ENCODE results near the gene ZDHHC14.
"Not testable (repeated sequence)": the region's sequence is repeated elsewhere in the genome, so short reads cannot be mapped to it uniquely, and the experiment has no call there.

Gene ZDHHC14

DNA sequence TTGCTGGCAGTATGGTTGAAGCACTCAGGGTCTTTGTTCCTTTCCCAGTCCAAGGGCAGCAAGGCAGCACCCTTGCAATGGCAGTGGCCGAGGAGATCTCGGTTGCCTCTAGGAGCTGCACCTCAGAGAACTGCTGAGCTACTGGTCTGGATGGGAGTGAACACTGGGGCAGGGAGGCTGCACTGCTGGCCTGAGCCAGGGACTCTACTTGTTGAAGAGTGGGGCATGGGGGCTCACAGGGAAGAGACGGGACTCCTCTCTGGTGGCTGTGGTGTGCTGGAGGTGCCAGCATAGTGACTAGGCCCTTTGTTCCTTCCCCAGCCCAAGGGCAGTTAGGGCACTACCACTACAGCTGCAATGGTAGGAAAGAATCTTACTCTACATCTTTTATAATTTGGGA is 203.0 kb downstream of the ZDHHC14 start:
- no peak for DNase-seq

DNA sequence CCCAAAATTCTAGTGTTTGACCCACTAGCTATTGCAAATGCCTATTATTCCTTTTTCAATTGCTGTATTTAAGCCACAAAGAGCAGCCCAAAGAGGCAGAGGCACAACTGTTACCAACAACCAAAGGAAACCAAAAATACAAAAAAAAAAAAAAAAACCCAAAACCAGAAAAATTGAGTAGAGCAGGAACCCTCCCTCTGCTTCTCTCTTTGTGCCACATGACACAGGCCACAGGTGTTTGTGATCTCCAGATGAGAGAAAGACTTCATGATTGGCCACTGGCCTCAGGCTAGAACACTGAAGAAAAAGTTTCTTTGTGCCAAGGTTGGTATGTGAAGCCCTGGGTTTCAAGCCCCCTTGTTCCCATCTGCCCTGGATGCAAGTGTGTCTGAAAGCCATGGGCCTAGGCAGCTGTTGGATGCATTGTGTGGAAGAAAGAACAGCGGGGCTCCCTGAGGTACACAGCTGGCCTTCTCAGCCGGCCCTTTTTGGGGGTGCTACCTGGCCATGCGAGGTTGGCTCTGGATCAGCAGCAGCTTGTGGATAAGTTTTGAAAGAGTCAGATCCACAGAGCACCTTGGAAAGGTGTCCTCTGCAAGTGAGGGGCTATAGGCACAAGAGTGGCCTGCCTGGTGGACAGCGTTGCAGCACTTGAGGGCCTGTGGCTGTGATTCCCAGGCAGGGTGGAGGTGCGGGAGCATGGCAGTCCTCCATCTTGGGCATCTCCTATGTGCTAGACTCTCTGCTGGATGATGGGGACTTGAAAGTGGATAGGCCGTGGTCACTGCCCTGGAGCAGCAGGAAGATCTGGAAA is 204.5 kb downstream of the ZDHHC14 start:
- DNase-seq: no peak

DNA sequence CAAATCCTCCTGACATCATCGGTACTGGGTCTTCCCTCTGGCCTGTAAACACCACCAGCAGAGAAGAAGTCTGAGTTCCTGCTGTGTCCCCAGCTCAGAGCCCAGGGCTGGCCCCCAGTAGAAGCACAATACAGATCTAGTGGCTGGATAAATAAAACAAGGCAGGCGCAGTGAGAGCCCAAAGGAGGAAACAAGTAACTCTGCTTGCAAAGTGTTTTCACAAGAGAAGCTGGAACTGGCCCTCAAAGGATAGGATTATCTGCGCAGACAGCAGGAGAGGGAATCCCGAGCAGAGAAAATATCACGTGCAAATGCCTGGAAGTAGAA is 205.1 kb downstream of the ZDHHC14 start:
- no peak for DNase-seq

DNA sequence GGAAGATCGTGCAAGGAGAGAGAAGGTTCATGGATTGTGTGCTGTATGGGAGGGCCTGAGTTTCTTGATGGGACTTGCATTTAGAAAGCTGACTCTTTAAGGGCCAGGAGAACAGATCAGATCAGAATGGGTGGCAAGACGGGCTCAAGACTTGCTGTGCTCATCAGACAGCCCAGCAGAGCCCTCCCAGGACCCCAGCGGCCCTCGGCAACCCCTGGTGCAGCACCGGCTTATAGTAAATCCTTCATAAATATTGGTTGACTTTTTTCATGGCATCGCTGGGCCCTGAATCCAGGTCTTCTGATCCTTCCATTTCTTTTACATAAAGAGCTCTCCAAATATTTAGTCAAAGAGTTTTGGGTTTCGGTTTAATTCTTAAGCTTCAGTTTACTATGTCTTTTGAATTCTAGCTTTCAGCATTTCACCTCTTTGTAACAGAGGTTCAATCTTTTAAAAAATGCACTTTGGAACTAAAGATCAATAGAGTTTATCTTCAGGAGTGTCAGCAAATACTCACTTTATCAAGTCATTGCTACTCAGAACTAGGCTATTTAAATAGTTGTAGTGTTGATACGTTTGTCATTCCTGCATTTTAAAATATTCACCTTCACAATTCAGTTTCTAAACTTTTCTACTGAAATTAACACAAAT is 205.6 kb downstream of the ZDHHC14 start:
- DNase-seq: no peak

DNA sequence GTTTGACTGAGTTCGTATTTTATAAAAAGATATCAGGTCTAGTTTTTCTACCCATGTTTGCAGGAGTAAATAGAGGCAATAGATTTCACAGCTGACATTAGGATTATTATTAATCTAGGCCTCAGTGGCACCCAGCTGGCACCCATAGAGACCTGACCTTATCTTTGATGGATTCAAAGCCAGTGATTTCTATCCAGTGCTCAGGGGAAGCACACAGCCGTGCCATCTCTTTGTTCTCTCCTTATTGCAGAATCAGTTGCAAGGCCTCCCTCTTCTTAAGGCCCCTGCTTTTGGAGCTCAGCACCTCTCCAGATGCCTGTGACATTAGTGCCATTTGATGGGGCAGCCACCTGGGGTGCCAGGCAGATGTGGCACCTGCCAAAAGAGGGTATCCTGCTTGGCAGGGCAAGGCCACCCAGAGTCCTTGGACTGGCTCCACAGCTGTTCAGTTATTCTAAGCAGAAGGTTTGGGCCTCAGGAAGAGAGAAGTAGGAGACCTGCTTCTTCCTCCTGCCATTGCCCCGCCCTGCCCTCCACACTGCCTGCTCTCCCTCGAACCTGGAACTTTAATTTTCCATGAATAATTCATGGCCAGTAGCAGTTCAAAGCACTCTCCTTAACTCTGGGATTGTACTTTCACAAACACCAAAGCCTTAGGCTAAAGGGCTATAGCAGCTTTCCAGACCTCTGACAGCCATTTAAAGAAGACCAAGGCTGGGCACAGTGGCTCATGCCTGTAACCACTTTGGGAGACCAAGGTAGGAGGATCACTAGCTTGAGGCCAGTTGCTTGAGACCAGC is 206.3 kb downstream of the ZDHHC14 start:
- no peak for DNase-seq

DNA sequence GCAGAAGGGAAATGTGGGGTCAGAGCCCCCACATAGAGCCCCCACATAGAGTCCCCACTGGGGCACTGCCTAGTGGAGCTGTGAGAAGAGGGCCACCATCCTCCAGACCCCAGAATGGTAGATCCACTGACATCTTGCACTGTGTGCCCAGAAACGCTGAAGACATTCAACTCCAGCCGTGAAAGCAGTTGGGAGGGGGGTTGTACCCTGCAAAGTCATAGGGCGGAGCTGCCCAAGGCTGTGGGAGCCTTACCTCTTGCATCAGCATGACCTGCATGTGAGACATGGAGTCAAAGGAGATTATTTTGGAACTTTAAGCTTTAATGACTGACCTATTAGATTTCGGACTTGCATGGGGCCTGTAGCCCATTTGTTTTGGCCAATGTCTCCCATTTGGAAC is 209.7 kb downstream of the ZDHHC14 start:
- not testable (repeated sequence) for DNase-seq

DNA sequence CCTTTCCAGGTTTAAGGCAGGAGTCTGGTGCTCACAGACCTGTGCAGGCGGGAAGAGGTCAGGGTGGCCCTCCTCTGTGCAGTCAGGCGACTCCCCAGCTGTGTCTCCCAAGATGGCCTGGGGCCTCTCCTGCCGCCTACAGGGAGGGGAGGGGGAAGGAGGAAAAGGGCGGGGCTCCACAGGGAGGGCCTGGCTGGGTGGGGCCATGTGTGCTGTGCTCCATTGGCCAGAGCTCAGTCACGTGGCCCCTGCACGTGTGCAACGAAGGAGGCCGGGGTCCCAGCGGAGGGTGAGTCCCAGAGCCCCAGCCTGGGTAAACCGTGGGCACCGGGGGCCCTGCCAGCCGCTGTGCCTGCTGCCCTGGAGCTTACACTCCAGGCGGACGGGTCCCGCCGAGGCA is 211.6 kb downstream of the ZDHHC14 start:
- no peak for DNase-seq

DNA sequence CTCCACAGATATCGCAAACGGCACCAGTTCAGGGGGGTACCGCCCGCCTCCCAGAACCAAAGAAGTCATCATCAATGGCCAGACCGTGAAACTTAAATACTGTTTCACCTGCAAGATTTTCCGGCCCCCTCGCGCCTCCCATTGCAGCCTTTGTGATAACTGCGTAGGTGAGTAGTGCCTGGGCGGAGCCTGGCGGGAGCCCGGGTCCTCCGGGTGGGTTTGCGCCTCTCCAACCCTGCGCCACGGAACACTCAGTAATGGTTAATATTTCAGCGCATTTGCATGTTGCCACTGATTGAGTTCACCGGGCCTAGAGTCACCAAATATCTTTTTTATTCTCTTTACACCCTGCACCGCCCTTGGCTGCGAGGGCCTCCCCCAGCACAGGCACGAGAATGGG is 212.0 kb downstream of the ZDHHC14 start:
- no peak for DNase-seq

DNA sequence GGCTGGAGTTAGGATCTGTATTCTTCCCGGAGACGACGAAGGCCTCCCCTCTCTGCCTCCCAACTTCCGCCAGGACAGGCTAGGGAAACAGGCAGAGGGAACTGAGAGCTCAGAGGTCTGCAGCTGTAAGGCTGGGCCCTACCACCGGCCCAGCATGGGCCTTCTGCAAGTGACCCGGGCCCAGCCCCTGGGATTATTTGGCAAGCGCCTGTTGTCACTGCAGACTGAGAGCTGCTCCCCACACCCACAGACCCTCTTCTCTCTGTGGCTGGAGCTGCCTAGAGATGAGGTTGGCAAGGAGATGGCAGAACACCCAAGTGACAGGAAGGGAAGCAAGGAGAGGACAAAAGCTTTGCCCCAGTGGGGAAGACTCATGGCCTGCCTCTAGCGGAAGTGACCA is 212.6 kb downstream of the ZDHHC14 start:
- no peak for DNase-seq

DNA sequence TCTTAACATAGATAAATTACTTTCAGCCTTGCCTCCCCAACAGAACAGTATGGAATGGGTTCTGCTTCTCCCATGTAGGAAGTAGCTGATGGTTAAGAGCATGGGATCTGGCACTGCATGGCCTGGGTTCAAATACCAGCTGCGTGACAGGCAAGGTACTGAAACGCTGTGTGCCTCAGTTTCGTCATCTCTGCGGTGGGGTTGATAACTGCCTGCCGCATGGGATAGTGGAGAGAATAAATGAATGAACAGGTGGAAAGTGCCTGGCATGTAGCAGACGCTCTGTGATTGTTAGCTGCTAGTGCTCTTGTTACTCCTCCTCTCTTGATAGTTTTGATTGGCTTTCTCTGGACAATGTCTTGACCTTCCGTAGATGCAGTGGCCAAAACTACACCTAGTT is 213.3 kb downstream of the ZDHHC14 start:
- DNase-seq: no peak

DNA sequence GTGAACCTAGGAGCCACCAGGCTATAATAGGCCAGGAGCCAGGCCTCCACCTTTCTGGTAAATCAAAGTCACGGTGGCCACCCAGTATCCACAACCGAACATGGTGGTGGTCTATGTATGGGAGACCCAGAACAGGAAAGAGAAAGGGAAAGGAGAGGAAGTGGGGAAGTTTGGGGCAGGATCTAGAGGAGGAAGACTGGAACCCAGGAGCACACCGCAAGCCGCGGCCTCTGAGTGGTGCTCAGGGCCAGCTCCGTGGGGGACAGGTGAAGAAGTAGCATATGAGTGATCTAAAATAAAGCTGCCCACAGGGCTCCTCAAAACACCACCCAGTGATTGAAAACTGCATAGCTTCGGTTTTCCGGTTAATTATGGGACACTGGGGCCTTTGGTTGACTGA is 214.8 kb downstream of the ZDHHC14 start:
- no peak for DNase-seq

DNA sequence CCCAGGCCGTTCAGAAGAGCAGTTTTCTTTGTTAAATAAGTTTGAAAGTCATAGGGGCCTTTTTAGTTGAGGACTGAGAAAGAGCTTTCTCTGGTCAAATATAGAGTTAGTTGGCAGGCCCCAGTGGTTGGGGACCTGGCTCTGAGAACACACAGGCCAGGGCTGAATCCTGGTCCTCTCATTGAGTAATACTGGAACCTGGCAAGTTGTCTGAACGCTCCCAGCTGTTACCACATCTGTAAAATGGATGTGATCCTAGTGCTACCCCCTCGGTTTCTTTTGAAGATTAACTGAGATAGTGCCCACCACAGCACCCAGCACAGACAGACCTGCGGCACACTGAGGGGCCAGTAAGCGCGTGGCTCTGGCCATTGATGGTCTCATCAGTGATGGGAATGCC is 215.5 kb downstream of the ZDHHC14 start:
- no peak for DNase-seq

DNA sequence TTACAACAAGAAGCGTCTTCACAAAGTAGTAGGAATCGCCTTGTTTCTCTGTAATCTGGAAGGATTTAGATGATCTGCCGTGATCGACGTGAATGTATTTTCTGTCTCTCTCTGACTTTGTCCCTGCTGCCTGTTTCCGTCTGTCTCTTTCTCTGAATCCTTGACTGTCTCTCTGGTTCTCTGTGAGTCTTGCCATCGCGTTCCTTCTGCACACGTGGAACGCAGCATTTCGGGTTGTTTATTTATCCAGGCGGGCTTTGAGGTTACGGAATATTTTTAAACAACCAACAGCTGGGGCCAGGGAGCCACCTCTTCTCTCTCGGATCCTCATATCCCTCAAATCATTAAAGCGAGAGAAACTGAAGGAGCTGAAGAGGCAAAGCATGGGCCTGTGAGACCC is 215.9 kb downstream of the ZDHHC14 start:
- no peak for DNase-seq

DNA sequence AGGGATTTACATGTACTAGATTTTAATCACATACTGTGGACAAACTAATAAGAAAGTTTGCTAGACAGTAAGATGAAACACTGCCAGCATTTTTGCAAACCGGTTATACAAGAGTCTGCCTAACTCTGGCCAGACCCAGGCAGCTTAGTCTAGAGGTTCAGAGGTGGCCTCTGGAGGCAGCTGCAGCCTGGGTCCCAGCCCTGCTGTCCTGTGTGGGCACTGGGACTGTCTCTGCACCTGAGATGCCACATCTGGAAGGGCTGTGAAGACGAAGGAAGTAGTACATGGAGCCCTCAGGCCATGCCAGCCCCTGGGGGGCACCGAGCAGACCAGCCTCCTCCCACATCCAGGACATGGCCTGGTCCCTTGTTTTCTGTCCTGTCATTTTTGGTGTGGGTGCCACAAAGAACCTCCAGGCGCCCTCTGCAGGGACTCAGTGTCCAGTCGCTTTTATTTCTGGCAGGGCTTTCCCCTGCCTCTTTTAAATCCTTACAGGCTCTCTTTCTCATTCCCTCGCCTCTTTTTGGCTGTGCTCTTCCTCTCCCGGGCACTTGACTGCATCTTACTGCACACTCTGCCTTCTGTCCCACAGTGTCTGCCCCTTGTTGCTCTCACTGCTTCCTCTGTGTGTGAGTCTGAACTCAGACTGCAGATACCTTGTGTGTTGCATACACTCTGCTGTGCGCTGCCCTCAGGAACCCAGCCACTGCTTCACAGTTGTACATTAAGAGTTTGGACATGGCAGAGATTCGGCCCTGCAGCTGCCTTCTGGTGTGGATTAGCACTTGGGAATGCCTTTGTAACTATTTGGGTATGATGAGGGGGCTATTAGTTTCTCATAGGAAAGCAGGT is 216.7 kb downstream of the ZDHHC14 start:
- no peak for DNase-seq

DNA sequence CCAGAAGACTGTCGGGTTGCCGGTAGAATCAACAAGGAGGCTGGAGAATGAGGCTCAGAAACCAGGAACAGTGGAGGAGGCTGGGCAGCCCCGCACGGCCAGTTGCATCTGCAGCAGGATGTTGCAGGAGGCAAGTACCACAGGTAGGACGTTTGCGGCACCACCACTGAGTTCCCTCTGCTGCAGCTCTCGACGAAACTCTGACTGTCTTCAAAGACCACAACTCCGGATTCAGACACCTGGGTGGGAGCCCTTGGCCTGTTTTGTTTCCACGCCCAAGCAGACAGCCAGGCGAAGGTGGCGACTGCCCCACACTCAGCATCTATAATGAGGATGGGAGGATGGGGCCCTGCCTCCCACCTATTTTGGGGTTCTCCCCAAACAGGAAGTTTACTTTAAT is 218.2 kb downstream of the ZDHHC14 start:
- DNase-seq: no peak

DNA sequence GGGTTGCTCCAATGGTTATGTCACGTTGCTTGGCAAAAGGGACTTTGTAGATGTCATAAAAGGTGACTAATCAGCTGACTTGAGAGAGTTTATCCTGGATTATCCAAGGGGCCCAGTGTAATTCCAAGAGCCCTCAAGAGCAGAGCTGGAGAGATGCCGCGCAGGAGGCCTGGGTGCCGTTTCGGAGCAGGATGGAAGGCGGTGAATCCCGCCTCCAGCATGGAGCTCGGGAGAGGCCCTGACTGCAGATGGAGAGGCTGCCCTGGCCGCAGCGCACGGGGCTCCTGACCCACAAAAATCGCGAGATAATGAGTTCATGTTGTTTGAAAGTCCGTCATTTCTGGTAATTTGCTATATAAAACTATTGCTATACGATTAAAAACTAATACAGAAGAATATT is 219.8 kb downstream of the ZDHHC14 start:
- no peak for DNase-seq

DNA sequence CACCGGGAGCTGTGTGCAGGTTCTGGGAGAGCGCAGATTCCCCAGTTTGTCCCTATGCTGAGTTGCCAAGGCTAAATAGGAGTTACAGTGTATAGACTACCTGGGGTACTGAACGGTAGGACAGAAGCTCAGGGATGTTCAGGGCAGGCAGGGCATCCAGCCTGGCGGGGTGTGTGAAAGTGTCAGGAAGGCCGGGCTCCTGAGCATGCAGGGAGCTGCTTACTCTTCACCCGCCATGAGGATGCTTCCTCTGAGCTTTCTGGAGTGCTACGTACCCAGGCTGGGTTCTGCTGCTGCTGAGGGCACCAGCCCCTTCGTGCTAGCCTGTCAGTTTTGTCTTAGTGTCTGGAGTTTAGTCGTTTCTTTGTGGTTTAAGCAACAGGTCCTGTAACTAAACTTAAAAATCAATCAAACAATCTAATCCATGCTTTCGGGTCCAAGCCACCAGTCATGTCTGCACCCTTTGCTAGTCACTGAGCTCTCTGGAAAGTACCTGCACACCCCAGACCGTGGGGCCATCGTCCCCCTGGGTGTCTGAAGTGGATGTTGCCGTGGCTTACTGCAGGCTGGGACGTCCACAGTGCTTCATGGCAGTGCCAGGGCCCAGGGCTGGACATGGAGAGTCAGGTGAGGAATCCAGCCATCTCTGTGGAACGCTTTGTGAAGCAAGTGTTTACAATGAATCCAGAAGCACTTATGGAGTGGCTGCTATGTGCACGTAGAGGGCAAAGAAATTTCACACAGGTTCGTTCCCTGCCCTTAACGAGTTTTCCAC is 221.7 kb downstream of the ZDHHC14 start:
- no peak for DNase-seq

DNA sequence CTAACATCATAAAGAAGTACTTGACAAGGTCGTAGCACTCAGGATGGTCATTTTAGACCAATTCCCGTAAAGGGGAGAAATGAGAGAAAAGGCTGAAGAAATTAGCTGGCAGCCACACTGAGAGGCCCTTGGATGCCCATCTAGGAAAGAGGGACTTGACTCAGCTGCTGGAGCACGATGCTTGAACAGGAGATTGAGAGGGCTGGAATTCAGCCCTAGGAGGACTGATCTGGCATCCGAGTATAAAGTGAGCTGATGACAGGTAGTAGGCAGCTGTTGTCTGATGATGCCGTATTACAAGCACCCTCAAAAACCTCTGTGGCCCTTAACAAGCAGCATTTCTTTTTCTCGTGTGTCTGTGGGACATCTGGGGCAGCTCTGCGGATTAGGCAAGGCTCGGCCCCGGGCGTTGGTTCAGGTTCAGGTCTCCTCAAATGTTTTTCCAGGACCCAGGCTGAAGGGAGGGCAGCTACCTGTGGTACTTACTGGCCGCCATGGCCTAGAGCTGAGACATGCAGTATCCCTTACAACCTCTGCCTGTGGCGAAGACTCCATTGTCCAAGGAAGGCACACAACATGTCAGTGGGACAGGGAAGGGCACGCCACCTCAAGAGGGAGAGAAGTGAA is 222.4 kb downstream of the ZDHHC14 start:
- no peak for DNase-seq

DNA sequence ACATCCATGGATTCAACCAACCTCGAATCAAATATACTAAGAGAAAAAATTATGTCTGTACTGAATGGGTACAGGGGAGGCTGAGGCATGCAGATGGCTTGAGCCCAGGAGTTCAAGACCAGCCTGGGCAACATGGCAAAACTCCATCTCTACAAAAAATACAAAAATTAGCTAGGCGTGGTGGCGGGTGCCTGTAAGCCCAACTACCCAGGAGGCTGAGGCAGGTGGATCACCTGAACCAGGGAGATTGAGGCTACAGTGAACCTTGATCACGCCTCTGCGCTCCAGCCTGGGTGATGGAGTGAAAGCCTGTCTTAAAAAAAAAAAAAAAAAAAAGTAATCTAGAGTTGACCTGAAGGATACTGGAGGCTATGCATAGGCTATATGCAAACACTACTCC is 223.0 kb downstream of the ZDHHC14 start:
- no peak for DNase-seq

DNA sequence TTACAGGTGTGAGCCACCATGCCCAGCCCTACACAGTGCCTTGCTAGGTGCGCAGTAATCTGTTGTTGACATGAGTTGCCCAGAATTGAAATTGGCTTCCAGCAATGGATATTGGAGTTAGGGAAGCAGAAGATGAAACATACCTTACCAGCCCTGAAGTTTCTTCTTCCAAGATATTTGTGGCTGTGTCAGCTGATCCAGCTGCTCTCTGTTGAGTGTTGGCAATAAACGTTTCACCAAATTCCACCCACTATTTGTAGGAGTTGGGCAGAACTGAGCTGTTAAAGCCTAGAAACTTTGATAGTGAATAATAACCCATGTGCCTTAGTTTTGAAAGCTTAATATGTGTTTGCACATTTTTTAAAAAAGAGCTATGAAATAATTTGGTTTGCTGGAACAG is 223.8 kb downstream of the ZDHHC14 start:
- no peak for DNase-seq

DNA sequence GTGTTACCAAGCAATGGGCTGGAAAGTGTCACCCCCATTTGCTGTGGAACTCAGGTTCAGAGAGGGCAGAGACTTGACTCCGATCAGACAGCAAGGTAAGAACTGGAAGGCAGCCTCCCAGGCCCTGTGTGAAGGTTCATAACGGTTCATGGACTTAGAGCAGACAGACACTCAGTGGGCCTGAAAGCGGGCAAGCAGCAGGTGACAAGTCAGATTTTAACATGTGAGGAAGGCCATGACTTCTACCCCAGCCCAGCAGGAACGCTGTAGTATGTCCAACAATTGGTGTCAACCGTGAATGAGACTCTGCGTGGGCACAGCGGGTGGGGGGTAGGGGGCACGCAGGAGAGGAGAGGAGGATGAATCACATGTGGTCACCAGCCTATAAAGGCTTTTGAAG is 224.5 kb downstream of the ZDHHC14 start:
- no peak for DNase-seq

DNA sequence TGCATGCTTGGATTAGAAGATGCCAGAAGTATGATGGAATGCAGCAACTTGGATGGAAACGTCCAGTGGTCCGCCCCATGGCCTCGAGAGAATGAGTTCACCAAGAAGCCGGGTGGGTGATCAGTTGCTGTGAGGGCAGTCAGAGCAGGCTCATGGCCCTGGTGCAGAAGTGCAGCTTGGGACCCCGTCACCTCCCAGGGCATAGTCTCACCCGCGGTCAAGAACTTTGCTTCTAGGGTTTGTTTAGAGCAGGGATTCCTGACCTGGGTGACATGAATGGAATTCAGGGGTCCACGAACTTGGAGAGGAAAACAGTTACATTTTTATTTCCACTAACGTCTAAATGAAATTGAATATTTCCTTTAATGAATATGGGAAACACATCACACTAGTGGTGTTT is 225.5 kb downstream of the ZDHHC14 start:
- DNase-seq: no peak

Measured in GOT3 (cell line).